Lower leg skin (tissue), 4 donors: Measurements from ENCODE around the gene LARP1B. TPM values are rescaled to one million over a fixed set of nuclear protein-coding genes. Genes with fewer than 3 reads are reported as not detected.
"Not testable (repeated sequence)": the region's sequence is repeated elsewhere in the genome, so short reads cannot be mapped to it uniquely, and the experiment has no call there.

Experiments used
- DNase-seq, 2 donors: peaks; one replicate each; pipeline ENCODE4 v3.0.0-alpha.2; 2019; ENCODE audit warnings: low spot score in 2 of 2
- H3K4me3 ChIP-seq: fragments of 200-600 bp; sonication (generic); 2 replicates; pipeline ENCODE4 v1.5.1; 2017; ENCODE audit warnings: mild to moderate bottlenecking, low read depth; ENCODE audit not compliant: poor library complexity, severe bottlenecking
- CTCF ChIP-seq, 3 donors: fragments of 450-650 bp; IDR thresholded peaks; one replicate each; pipeline ENCODE4 v1.5.1; 2016; ENCODE audit warnings: antibody characterized with exemption in 3 of 3, mild to moderate bottlenecking in 3 of 3, moderate library complexity in 2 of 3
- POLR2A ChIP-seq, 2 donors: fragments of 450-650 bp; IDR thresholded peaks; one replicate each; pipeline ENCODE4 v1.6.1; 2016 to 2017; ENCODE audit warnings: antibody characterized with exemption in 2 of 2, mild to moderate bottlenecking in 1 of 2, moderate library complexity in 1 of 2
- WGBS, 2 donors: methylation state at CpG; one replicate each; pipeline ENCODE4 v1.1.5; 2018; 5-methylcytosine and 5-hydroxymethylcytosine counted together
- intact Hi-C: fragments of 100-400 bp; cut with DNase I; formaldehyde crosslinking; loops from one replicate; pipeline ENCODE4 v1.15.0; 2023; ENCODE audit warnings: low total_unique reads
- total RNA-seq, 4 donors: library from RNA; depleted of rRNA; stranded (reverse); fragments of >200 nt; gene quantifications; one replicate each; pipeline ENCODE4 v1.1.0, GENCODE V29; 2016

LARP1B gene
- total RNA-seq, 4 donors from 2014 or later = 14.5 to 20.4 (median 17.2) TPM

- 94 to 95% methylated on average over 10 of the region's 10 CpGs for WGBS, 2 donors
- intact Hi-C loops, DNase-seq, H3K4me3 ChIP-seq: not testable (repeated sequence)
Observed at GRCh38 chr4:128055441-128056206, 5.5 kb upstream of the LARP1B start.

- TF ChIP-seq POLR2A (IDR thresholded peaks at IDR 0.05) (no peak), CTCF (IDR thresholded peaks at IDR 0.05) (no peak)
- no peak for DNase-seq
- H3K4me3 ChIP-seq = no peak overlapping the region
- intact Hi-C loops = no loop called here
Observed at GRCh38 chr4:128056396-128056795, 4.7 kb upstream of the LARP1B start.

DNA sequence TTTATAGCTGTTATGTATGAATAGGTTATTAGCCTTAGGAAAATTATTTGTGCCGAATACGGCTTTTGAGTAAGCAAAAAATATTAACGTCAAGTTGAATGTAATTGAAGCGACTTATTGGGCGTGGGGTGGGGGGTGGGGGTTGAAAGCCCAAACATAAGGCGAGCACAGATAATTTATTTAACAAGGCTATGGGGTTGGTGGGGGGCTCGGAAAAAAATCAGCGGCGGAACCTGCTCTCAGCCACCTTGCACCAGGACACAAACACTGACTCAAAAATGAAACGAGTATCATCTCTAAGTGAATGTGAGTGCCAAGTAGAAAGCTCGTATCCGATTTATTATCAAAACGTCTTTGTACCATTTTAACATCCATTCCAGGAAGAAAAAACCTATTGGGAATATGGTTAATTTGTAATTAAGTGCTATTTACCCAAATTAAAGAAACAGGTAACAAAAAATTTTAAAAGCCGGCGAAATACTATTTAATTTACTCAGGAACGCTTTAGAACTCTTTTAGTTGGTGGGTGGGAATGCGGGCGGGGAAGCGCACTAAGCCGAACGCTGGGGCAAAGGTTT is 902 bp upstream of the LARP1B start:
- 16% methylated on average over 21 of the region's 21 CpGs for WGBS, 2 donors
- intact Hi-C loops = no loop called here
- TF ChIP-seq CTCF (IDR thresholded peaks at IDR 0.05) (no peak), POLR2A (IDR thresholded peaks at IDR 0.05) (no peak)
- DNase-seq = no peak
- peak overlapping the region; percentile 83 for H3K4me3 ChIP-seq

- DNase-seq = peak; percentile 29 to 89
- intact Hi-C loops = no loop called here
- WGBS, 2 donors = 1 to 2% methylated on average over 25 to 36 of the region's 101 CpGs
- H3K4me3 ChIP-seq = peak overlapping the region; percentile 83
- TF ChIP-seq CTCF (IDR thresholded peaks at IDR 0.05) (no peak), POLR2A (IDR thresholded peaks at IDR 0.05) (no peak)
Observed at GRCh38 chr4:128061566-128062536, 739 bp downstream of the LARP1B start.

DNA sequence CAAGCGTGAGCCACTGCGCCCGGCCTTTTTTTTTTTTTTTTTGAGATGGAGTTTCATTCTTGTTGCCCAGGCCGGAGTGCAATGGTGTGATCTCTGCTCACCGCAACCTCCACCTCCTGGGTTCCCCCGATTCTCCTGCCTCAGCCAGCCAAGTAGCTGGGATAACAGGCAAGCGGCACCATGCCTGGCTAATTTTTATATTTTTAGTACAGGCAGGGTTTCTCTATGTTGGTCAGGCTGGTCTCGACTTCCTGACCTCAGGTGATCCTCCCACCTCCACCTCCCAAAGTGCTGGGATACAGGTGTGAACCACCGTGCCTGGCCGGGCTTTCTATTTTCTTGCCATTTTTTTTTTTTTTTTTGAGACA is 5.3 kb downstream of the LARP1B start:
- H3K4me3 ChIP-seq, intact Hi-C loops, DNase-seq: not testable (repeated sequence)
- 95 to 98% methylated on average over 10 of the region's 10 CpGs for WGBS, 2 donors

DNA sequence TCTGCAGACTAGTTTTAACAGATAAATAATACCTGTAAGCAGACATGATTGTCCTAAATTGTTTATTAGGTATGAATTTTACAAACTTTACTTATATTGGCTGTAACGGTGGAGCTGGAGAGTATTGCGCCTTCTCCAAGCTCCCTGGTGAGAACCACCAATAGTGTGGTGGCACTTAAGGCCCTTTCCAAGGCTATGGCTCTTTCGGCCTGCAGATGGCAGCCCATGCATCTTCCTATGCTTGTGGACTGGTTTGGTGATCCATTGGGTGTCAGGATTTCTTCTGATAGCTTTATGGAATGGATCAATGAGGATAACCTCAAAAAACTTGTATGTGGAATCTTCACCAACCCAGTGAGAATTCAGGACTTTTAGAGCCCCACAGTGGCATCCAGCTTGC is 7.8 kb downstream of the LARP1B start:
- no peak for TF ChIP-seq POLR2A (IDR thresholded peaks at IDR 0.05)
- no peak for TF ChIP-seq CTCF (IDR thresholded peaks at IDR 0.05)
- no peak overlapping the region for H3K4me3 ChIP-seq
- DNase-seq = no peak
- WGBS, 2 donors = 86 to 88% methylated on average over 3 of the region's 3 CpGs
- intact Hi-C loops = no loop called here
